Caco-2 (cell line): ENCODE data around the gene VOPP1. TPM values are rescaled to one million over a fixed set of nuclear protein-coding genes. Genes with fewer than 3 reads are reported as not detected.

Experiments
- BruUV-seq: library from RNA; stranded (reverse); fragments of 400-500 nt; replicated peaks from 2 replicates; lab custom pipeline; 2021; lab: Mats Ljungman, UMichigan
- CTCF ChIA-PET: fragments of 300-600 bp; sonication (Branson Sonifier 250); formaldehyde crosslinking; loops from one replicate; lab custom pipeline; 2022; ENCODE audit warnings: antibody characterized with exemption; lab: Charles Lee
- POLR2A ChIA-PET: fragments of 300-600 bp; sonication (Branson Sonifier 250); formaldehyde crosslinking; loops from one replicate; lab custom pipeline; 2022; ENCODE audit warnings: antibody characterized with exemption; lab: Charles Lee
- DNase-seq, 2 experiments: peaks; one replicate each; pipeline versions ENCODE4 v3.0.0 to v3.0.0-alpha.2; 2020 to 2022
- H3K27me3 ChIP-seq: replicated peaks from 2 replicates; pipeline ENCODE4 v1.6.0; 2011; ENCODE audit warnings: low read length; ENCODE audit not compliant: control insufficient read depth, insufficient read depth
- H3K36me3 ChIP-seq: 2 replicates; pipeline ENCODE4 v1.5.1; 2011; ENCODE audit warnings: low read length; ENCODE audit not compliant: control insufficient read depth, insufficient read depth
- H3K4me1 ChIP-seq: fragments of 250-450 bp; sonication (Bioruptor Pico); 2 replicates; pipeline ENCODE4 v1.5.1; 2020; ENCODE audit warnings: mild to moderate bottlenecking
- H3K4me3 ChIP-seq: 2 replicates; pipeline ENCODE4 v1.5.1; 2011; ENCODE audit warnings: low read depth, mild to moderate bottlenecking, control low read depth, low read length
- H3K9me3 ChIP-seq: fragments of 250-450 bp; sonication (Bioruptor Pico); 2 replicates; pipeline ENCODE4 v1.5.1; 2020; ENCODE audit warnings: mild to moderate bottlenecking, moderate library complexity
- H3K27ac Mint-ChIP-seq: one replicate; pipeline ENCODE4 v1.8.0; 2022; ENCODE audit warnings: mixed read lengths; ENCODE audit not compliant: unreplicated experiment
- H3K27me3 Mint-ChIP-seq: one replicate; pipeline ENCODE4 v1.8.0; 2022; ENCODE audit warnings: mixed read lengths; ENCODE audit not compliant: insufficient read depth, unreplicated experiment
- H3K36me3 Mint-ChIP-seq: one replicate; pipeline ENCODE4 v1.8.0; 2022; ENCODE audit warnings: mild to moderate bottlenecking, mixed read lengths; ENCODE audit not compliant: insufficient read depth, unreplicated experiment
- H3K4me1 Mint-ChIP-seq: one replicate; pipeline ENCODE4 v1.8.0; 2022; ENCODE audit warnings: low read depth, mixed read lengths; ENCODE audit not compliant: unreplicated experiment
- H3K4me3 Mint-ChIP-seq: one replicate; pipeline ENCODE4 v1.8.0; 2022; ENCODE audit warnings: mild to moderate bottlenecking, moderate library complexity, mixed read lengths; ENCODE audit not compliant: unreplicated experiment
- H3K9me3 Mint-ChIP-seq: one replicate; pipeline ENCODE4 v1.8.0; 2022; ENCODE audit warnings: mixed read lengths; ENCODE audit not compliant: unreplicated experiment
- CTCF ChIP-seq, 2 experiments: fragments of 200-600 bp in 1 of 2; IDR thresholded peaks; 1 replicate in 1 of 2; 2 replicates in 1 of 2; pipeline versions ENCODE4 v1.5.1 to v1.8.0; 2011 to 2022; ENCODE audit warnings: antibody characterized with exemption in 1 of 2, control low read depth in 1 of 2, inconsistent platforms in 1 of 2, low read depth in 1 of 2, low read length in 1 of 2, mild to moderate bottlenecking in 1 of 2, moderate library complexity in 1 of 2; ENCODE audit not compliant: insufficient read depth in 1 of 2, severe bottlenecking in 1 of 2, unreplicated experiment in 1 of 2
- intact Hi-C: fragments of 100-400 bp; cut with micrococcal nuclease; formaldehyde crosslinking; loops from one replicate; pipeline ENCODE4 v1.10.0; 2022; ENCODE audit not compliant: unreplicated experiment
- total RNA-seq: library from RNA; stranded (reverse); gene quantifications from 2 replicates; pipeline ENCODE4 v1.2.3, GENCODE V29; 2022

VOPP1 gene
- total RNA-seq, 1 experiment from 2014 or later, result 46.8 TPM

DNA sequence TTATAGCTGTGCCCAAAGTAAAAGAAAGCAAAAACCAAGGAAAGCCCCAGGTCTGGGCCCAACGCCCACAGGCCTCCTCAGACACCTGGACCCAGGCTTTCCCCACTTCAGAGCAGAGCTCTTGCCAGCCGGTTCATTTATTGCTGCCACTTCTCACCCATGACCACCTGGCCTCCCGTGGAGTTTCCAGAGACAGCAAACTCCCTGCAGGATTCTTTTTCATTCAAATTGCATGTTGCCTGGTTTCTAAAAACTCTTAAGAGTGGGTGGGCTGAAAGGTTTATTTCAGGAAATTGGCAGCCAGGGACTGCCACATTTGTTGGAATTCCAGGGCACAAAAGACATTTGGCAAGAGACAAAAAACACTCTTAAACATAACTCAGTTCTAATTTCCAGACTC is 4.7 kb downstream of the VOPP1 start:
- intact Hi-C loops, result no loop called here
- Mint-ChIP-seq H3K4me1 (no peaks in the 10 kb centered on the region), H3K27me3 (no peaks in the 10 kb centered on the region), H3K36me3 (peaks cover 10% of the 10 kb centered on the region), H3K9me3 (no peaks in the 10 kb centered on the region), H3K4me3 (no peak overlapping the region), H3K27ac (no peak overlapping the region)
- no TSS peak for BruUV-seq
- Histone ChIP-seq H3K4me1 (no peaks in the 10 kb centered on the region), H3K9me3 (no peaks in the 10 kb centered on the region), H3K4me3 (no peak overlapping the region), H3K27me3 (no peaks in the 10 kb centered on the region), H3K36me3 (no peaks in the 10 kb centered on the region; the same call in 1 of the 2 replicates)
- CTCF ChIA-PET, result no interaction called here
- DNase-seq, result no peak
- no peak for TF ChIP-seq CTCF (IDR thresholded peaks at IDR 0.05; ENCODE audit: insufficient read depth in 1 of 2, low read depth in 1 of 2, low read length in 1 of 2, severe bottlenecking in 1 of 2, unreplicated experiment in 1 of 2)
- POLR2A ChIA-PET, result no interaction called here

DNA sequence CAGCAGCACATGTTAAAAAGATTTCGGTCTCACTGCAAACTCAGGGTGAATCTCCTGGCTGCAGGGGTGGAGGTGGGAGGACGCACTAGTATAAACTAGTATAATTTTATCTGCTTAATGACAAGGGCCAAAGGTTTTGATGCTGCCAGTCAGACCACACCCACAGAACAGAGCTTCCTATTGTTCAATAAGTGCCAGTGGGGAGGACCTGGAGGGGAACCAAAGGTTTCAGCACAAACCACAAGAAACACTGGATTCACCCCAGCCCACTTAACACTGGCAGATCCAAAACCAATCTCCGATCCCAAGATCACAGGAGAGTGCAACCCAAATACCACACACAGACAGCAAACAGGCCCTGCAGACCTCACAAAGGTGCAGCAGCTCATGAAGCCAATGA is 6.6 kb downstream of the VOPP1 start:
- TF ChIP-seq CTCF (IDR thresholded peaks at IDR 0.05; ENCODE audit: insufficient read depth in 1 of 2, low read depth in 1 of 2, low read length in 1 of 2, severe bottlenecking in 1 of 2, unreplicated experiment in 1 of 2), result no peak
- Histone ChIP-seq H3K27me3 (no peaks in the 10 kb centered on the region), H3K36me3 (no peaks in the 10 kb centered on the region; the same call in 1 of the 2 replicates), H3K4me3 (no peak overlapping the region), H3K9me3 (no peaks in the 10 kb centered on the region), H3K4me1 (no peaks in the 10 kb centered on the region)
- intact Hi-C loops, result no loop called here
- ChIA-PET POLR2A (no interaction called here), CTCF (no interaction called here)
- no peaks in the 10 kb centered on the region for H3K4me1 Mint-ChIP-seq
- no peaks in the 10 kb centered on the region for H3K9me3 Mint-ChIP-seq
- H3K36me3 Mint-ChIP-seq, result peaks cover 5% of the 10 kb centered on the region
- no peaks in the 10 kb centered on the region for H3K27me3 Mint-ChIP-seq
- no peak for DNase-seq
- BruUV-seq, result no TSS peak
- H3K27ac Mint-ChIP-seq, result no peak overlapping the region
- H3K4me3 Mint-ChIP-seq, result no peak overlapping the region

GRCh38 chr7:55563596-55564325 is 8.5 kb downstream of the VOPP1 start:
- Histone ChIP-seq H3K27me3 (no peaks in the 10 kb centered on the region), H3K4me1 (no peaks in the 10 kb centered on the region), H3K9me3 (no peaks in the 10 kb centered on the region), H3K36me3 (no peaks in the 10 kb centered on the region; the same call in 1 of the 2 replicates), H3K4me3 (no peak overlapping the region)
- no peak for TF ChIP-seq CTCF (IDR thresholded peaks at IDR 0.05; ENCODE audit: insufficient read depth in 1 of 2, low read depth in 1 of 2, low read length in 1 of 2, severe bottlenecking in 1 of 2, unreplicated experiment in 1 of 2)
- Mint-ChIP-seq H3K27me3 (no peaks in the 10 kb centered on the region), H3K4me3 (no peak overlapping the region), H3K27ac (no peak overlapping the region), H3K36me3 (no peaks in the 10 kb centered on the region), H3K4me1 (no peaks in the 10 kb centered on the region), H3K9me3 (no peaks in the 10 kb centered on the region)
- BruUV-seq, result no TSS peak
- intact Hi-C loops, result no loop called here
- DNase-seq, result no peak
- CTCF ChIA-PET, result no interaction called here
- POLR2A ChIA-PET, result no interaction called here
